Liver (tissue), 9 donors: ENCODE measurements around the gene MANSC1. TPM values are rescaled to one million over a fixed set of nuclear protein-coding genes. Genes with fewer than 3 reads are reported as not detected.

ENCODE experiments used
- DNase-seq: peaks from one replicate; pipeline ENCODE4 v3.0.0-alpha.2; 2017; ENCODE audit warnings: low spot score
- H3K27ac ChIP-seq, 2 donors: one replicate each; pipeline ENCODE4 v1.7.0; 2013; ENCODE audit warnings: inconsistent platforms in 2 of 2, low read length in 2 of 2, control low read depth in 1 of 2, low read depth in 1 of 2, mild to moderate bottlenecking in 1 of 2
- H3K27me3 ChIP-seq, 4 donors: one replicate each; pipeline versions ENCODE4 v1.6.1 to v1.7.0; 2013; ENCODE audit warnings: low read length in 3 of 4, inconsistent platforms in 1 of 4, mild to moderate bottlenecking in 1 of 4, moderate library complexity in 1 of 4; ENCODE audit not compliant: control insufficient read depth in 4 of 4, insufficient read depth in 4 of 4
- H3K36me3 ChIP-seq, 4 donors: one replicate each; pipeline versions ENCODE4 v1.6.1 to v1.7.0; 2013; ENCODE audit warnings: low read length in 3 of 4, mild to moderate bottlenecking in 3 of 4, low read depth in 1 of 4, moderate library complexity in 1 of 4; ENCODE audit not compliant: control insufficient read depth in 4 of 4, insufficient read depth in 3 of 4
- H3K4me1 ChIP-seq, 4 donors: one replicate each; pipeline versions ENCODE4 v1.6.1 to v1.7.0; 2013; ENCODE audit warnings: low read length in 3 of 4, mild to moderate bottlenecking in 3 of 4, moderate library complexity in 1 of 4; ENCODE audit not compliant: control insufficient read depth in 4 of 4, insufficient read depth in 4 of 4
- H3K4me3 ChIP-seq, 3 donors: one replicate each; pipeline versions ENCODE4 v1.6.1 to v1.7.0; 2013; ENCODE audit warnings: low read length in 3 of 3, control low read depth in 1 of 3, low read depth in 1 of 3, mild to moderate bottlenecking in 1 of 3
- H3K9ac ChIP-seq, 2 donors: one replicate each; pipeline ENCODE4 v1.7.0; 2013; ENCODE audit warnings: low read length in 2 of 2, mild to moderate bottlenecking in 2 of 2, moderate library complexity in 2 of 2, control low read depth in 1 of 2, low read depth in 1 of 2
- H3K9me3 ChIP-seq, 4 donors: one replicate each; pipeline versions ENCODE4 v1.6.1 to v1.7.0; 2013; ENCODE audit warnings: low read length in 3 of 4; ENCODE audit not compliant: control insufficient read depth in 4 of 4
- ATF3 ChIP-seq: IDR thresholded peaks from 2 replicates; pipeline ENCODE4 v1.6.1; 2016; ENCODE audit warnings: antibody characterized with exemption
- EGR1 ChIP-seq, 2 donors: IDR thresholded peaks; 2 replicates each; pipeline ENCODE4 v1.6.1; 2016 to 2018; ENCODE audit warnings: antibody characterized with exemption in 2 of 2, low read depth in 2 of 2
- FOXA1 ChIP-seq: IDR thresholded peaks from 2 replicates; pipeline ENCODE4 v1.6.1; 2016; ENCODE audit warnings: antibody characterized with exemption
- FOXA2 ChIP-seq: IDR thresholded peaks from 2 replicates; pipeline ENCODE4 v1.6.1; 2016; ENCODE audit warnings: antibody characterized with exemption
- GABPA ChIP-seq, 2 donors: IDR thresholded peaks in 1 of 2; conservative IDR thresholded peaks in 1 of 2; 2 replicates each; pipeline ENCODE4 v1.6.1; 2016; ENCODE audit warnings: antibody characterized with exemption in 2 of 2, mild to moderate bottlenecking in 1 of 2, moderate library complexity in 1 of 2
- HNF4G ChIP-seq: IDR thresholded peaks from 2 replicates; pipeline ENCODE4 v1.6.1; 2016; ENCODE audit warnings: antibody characterized with exemption
- JUND ChIP-seq, 2 donors: IDR thresholded peaks; 2 replicates each; pipeline ENCODE4 v1.6.1; 2016; ENCODE audit warnings: antibody characterized with exemption in 2 of 2
- MAX ChIP-seq: IDR thresholded peaks from 2 replicates; pipeline ENCODE4 v1.6.1; 2016; ENCODE audit warnings: antibody characterized with exemption
- NR2F2 ChIP-seq: IDR thresholded peaks from 2 replicates; pipeline ENCODE4 v1.6.1; 2016; ENCODE audit warnings: antibody characterized with exemption
- RAD21 ChIP-seq, 2 donors: IDR thresholded peaks; 2 replicates each; pipeline ENCODE4 v1.6.1; 2016; ENCODE audit warnings: antibody characterized with exemption in 2 of 2, mild to moderate bottlenecking in 2 of 2
- REST ChIP-seq: IDR thresholded peaks from 2 replicates; pipeline ENCODE4 v1.6.1; 2016; ENCODE audit warnings: antibody characterized with exemption, mild to moderate bottlenecking
- RXRA ChIP-seq, 2 donors: IDR thresholded peaks; 2 replicates each; pipeline ENCODE4 v1.6.1; 2017 to 2018; ENCODE audit warnings: antibody characterized with exemption in 2 of 2, mild to moderate bottlenecking in 1 of 2
- SP1 ChIP-seq: IDR thresholded peaks from 2 replicates; pipeline ENCODE4 v1.6.1; 2018; ENCODE audit warnings: antibody characterized with exemption, mild to moderate bottlenecking
- TAF1 ChIP-seq: conservative IDR thresholded peaks from 2 replicates; pipeline ENCODE4 v1.6.1; 2016; ENCODE audit warnings: antibody characterized with exemption, mild to moderate bottlenecking
- YY1 ChIP-seq: IDR thresholded peaks from 2 replicates; pipeline ENCODE4 v1.6.1; 2016; ENCODE audit warnings: antibody characterized with exemption, mild to moderate bottlenecking
- ZBTB33 ChIP-seq: IDR thresholded peaks from 2 replicates; pipeline ENCODE4 v1.6.1; 2016; ENCODE audit warnings: antibody characterized with exemption
- WGBS: extraction: QIAGEN DNeasy Blood & Tissue Kit; methylation state at CpG from one replicate; pipeline ENCODE4 v1.1.7; 2013; 5-methylcytosine and 5-hydroxymethylcytosine counted together
- polyA plus RNA-seq, 2 donors: library from polyadenylated mRNA; stranded (reverse) in 1 of 2; unstranded in 1 of 2; fragments of 200-250 nt in 1 of 2; fragments of >200 nt in 1 of 2; fragmentation: Nextera tagmentation in 1 of 2; extraction: Ambion mirVana in 1 of 2; gene quantifications; one replicate each; pipeline versions ENCODE4 v1.2.1 to v1.2.3, GENCODE V29; 2013 to 2015
- total RNA-seq, 2 donors: library from RNA; depleted of rRNA; stranded (reverse); fragments of >200 nt; gene quantifications; one replicate each; pipeline ENCODE4 v1.2.3, GENCODE V29; 2014
- donor health status: healthy.
- donor health status: healthy.
- donor health status: healthy.
- donor health status: healthy.
- donor health status: healthy.

Gene MANSC1
- total and polyA plus RNA-seq, 4 donors: 2.1 to 7.8 (median 4.7) TPM

GRCh38 chr12:12281134-12281533, 68.9 kb downstream of the MANSC1 start:
- H3K36me3 ChIP-seq: no peaks in the 10 kb centered on the region
- no peaks in the 10 kb centered on the region for H3K4me1 ChIP-seq
- no peaks in the 10 kb centered on the region for H3K9me3 ChIP-seq
- no peak overlapping the region for H3K9ac ChIP-seq
- DNase-seq: no peak
- no peak for TF ChIP-seq HNF4G
- TF ChIP-seq REST: no peak
- TF ChIP-seq RAD21 (IDR thresholded peaks at IDR 0.05): no peak
- no peak for TF ChIP-seq YY1
- no peak for TF ChIP-seq EGR1 (IDR thresholded peaks at IDR 0.05; ENCODE audit: low read depth in 2 of 2)
- no peak for TF ChIP-seq SP1
- no peak for TF ChIP-seq FOXA2
- TF ChIP-seq JUND (IDR thresholded peaks at IDR 0.05): no peak
- H3K27me3 ChIP-seq: no peaks in the 10 kb centered on the region
- 100% methylated on average over 1 of the region's 1 CpG for WGBS
- H3K4me3 ChIP-seq: no peak overlapping the region
- H3K27ac ChIP-seq: no peak overlapping the region

GRCh38 chr12:12278899-12279298, 71.1 kb downstream of the MANSC1 start:
- TF ChIP-seq REST (no peak), NR2F2 (no peak), GABPA (IDR thresholded peaks at IDR 0.05 in 1 of 2, conservative IDR thresholded peaks at IDR 0.05 in 1 of 2) (no peak), ZBTB33 (no peak), HNF4G (no peak), RXRA (IDR thresholded peaks at IDR 0.05) (no peak), EGR1 (IDR thresholded peaks at IDR 0.05; ENCODE audit: low read depth in 2 of 2) (no peak), SP1 (no peak), FOXA1 (no peak), JUND (IDR thresholded peaks at IDR 0.05) (no peak), ATF3 (no peak), TAF1 (no peak), MAX (no peak), YY1 (no peak)
- Histone ChIP-seq H3K9me3 (no peaks in the 10 kb centered on the region), H3K4me1 (no peaks in the 10 kb centered on the region), H3K4me3 (no peak overlapping the region), H3K36me3 (no peaks in the 10 kb centered on the region), H3K27me3 (no peaks in the 10 kb centered on the region), H3K27ac (no peak overlapping the region), H3K9ac (no peak overlapping the region)
- WGBS: 77% methylated on average over 4 of the region's 4 CpGs
- no peak for DNase-seq
